Common myeloid progenitor, CD34-positive (primary cell): ENCODE results near the gene TRABD2B.

Source experiments
- CTCF ChIA-PET: fragments of 350-600 bp; sonication (Branson Sonifier 250); formaldehyde crosslinking; loops from one replicate; lab custom pipeline; 2021; ENCODE audit warnings: antibody characterized with exemption; lab: Charles Lee
- POLR2A ChIA-PET: fragments of 350-600 bp; sonication (Branson Sonifier 250); formaldehyde crosslinking; loops from one replicate; lab custom pipeline; 2021; ENCODE audit warnings: antibody characterized with exemption; lab: Charles Lee
- DNase-seq, 3 donors: peaks; one replicate each; pipeline versions ENCODE4 v3.0.0 to v3.0.0-alpha.2; 2013
- H3K27ac ChIP-seq, 2 experiments: 1 replicate in 1 of 2; 2 replicates in 1 of 2; pipeline ENCODE4 v1.7.0; 2013; ENCODE audit warnings: inconsistent platforms in 2 of 2, low read length in 2 of 2, mild to moderate bottlenecking in 2 of 2, low read depth in 1 of 2, moderate library complexity in 1 of 2; ENCODE audit not compliant: severe bottlenecking in 2 of 2, insufficient read depth in 1 of 2, poor library complexity in 1 of 2
- H3K27me3 ChIP-seq, 5 experiments: replicated peaks in 2 of 5; 1 replicate in 3 of 5; 2 replicates in 2 of 5; pipeline versions ENCODE4 v1.6.1 to v1.7.0; 2013; ENCODE audit warnings: low read length in 4 of 5, mild to moderate bottlenecking in 2 of 5, moderate library complexity in 2 of 5, inconsistent platforms in 1 of 5; ENCODE audit not compliant: insufficient read depth in 5 of 5, control insufficient read depth in 4 of 5
- H3K36me3 ChIP-seq, 4 experiments: 1 replicate in 2 of 4; 2 replicates in 2 of 4; pipeline versions ENCODE4 v1.6.1 to v1.7.0; 2013; ENCODE audit warnings: low read length in 3 of 4, control low read depth in 1 of 4, mild to moderate bottlenecking in 1 of 4; ENCODE audit not compliant: control insufficient read depth in 4 of 4, insufficient read depth in 4 of 4
- H3K4me1 ChIP-seq, 4 experiments: 1 replicate in 3 of 4; 2 replicates in 1 of 4; pipeline versions ENCODE4 v1.6.1 to v1.7.1; 2013; ENCODE audit warnings: low read length in 3 of 4, mild to moderate bottlenecking in 3 of 4, control low read depth in 1 of 4, inconsistent platforms in 1 of 4, moderate library complexity in 1 of 4; ENCODE audit not compliant: control insufficient read depth in 4 of 4, insufficient read depth in 4 of 4; ENCODE audit errors: control extremely low read depth in 1 of 4
- H3K4me3 ChIP-seq, 7 experiments: 1 replicate in 4 of 7; 2 replicates in 3 of 7; pipeline versions ENCODE4 v1.5.1 to v1.7.0; 2013; ENCODE audit warnings: mild to moderate bottlenecking in 7 of 7, low read length in 6 of 7, moderate library complexity in 6 of 7, inconsistent platforms in 2 of 7, low read depth in 2 of 7, control low read depth in 1 of 7; ENCODE audit not compliant: insufficient read depth in 4 of 7, control insufficient read depth in 1 of 7; ENCODE audit errors: extremely low read depth in 1 of 7
- H3K9me3 ChIP-seq, 5 experiments: 1 replicate in 4 of 5; 2 replicates in 1 of 5; pipeline versions ENCODE4 v1.6.1 to v1.7.1; 2013; ENCODE audit warnings: low read length in 4 of 5, mild to moderate bottlenecking in 2 of 5, inconsistent platforms in 1 of 5, low read depth in 1 of 5, moderate library complexity in 1 of 5; ENCODE audit not compliant: control insufficient read depth in 4 of 5, insufficient read depth in 2 of 5; ENCODE audit errors: control extremely low read depth in 1 of 5
- WGBS: methylation state at CpG from one replicate; pipeline ENCODE4 v1.1.5; 2013; ENCODE audit not compliant: insufficient coverage; 5-methylcytosine and 5-hydroxymethylcytosine counted together

The TRABD2B gene

GRCh38 chr1:48021792-48022191 lies 24.6 kb upstream of the TRABD2B start:
- ChIA-PET CTCF (no interaction called here), POLR2A (no interaction called here)
- Histone ChIP-seq H3K4me1 (no peaks in the 10 kb centered on the region), H3K27ac (no peak overlapping the region), H3K9me3 (no peaks in the 10 kb centered on the region), H3K4me3 (no peak overlapping the region), H3K36me3 (no peaks in the 10 kb centered on the region), H3K27me3 (peaks cover 0 to 2% (median 0%) of the 10 kb centered on the region in 5 experiments)
- WGBS, result 95% methylated on average over 2 of the region's 2 CpGs
- DNase-seq, result no peak

GRCh38 chr1:48019714-48020315 lies 22.6 kb upstream of the TRABD2B start:
- Histone ChIP-seq H3K36me3 (no peaks in the 10 kb centered on the region), H3K27ac (no peak overlapping the region), H3K9me3 (no peaks in the 10 kb centered on the region), H3K27me3 (peaks cover 0 to 8% (median 3%) of the 10 kb centered on the region in 5 experiments), H3K4me1 (no peaks in the 10 kb centered on the region), H3K4me3 (no peak overlapping the region)
- CTCF ChIA-PET, result interaction anchor here (2.3 kb wide), 1 partner anchor 10 kb away, joined by 7 read pairs; no protein-coding TSS in a partner anchor
- 88% methylated on average over 6 of the region's 6 CpGs for WGBS
- POLR2A ChIA-PET, result no interaction called here
- DNase-seq, result no peak

- Histone ChIP-seq H3K36me3 (no peaks in the 10 kb centered on the region), H3K4me3 (no peak overlapping the region), H3K4me1 (no peaks in the 10 kb centered on the region), H3K9me3 (no peaks in the 10 kb centered on the region), H3K27ac (no peak overlapping the region), H3K27me3 (peaks cover 0 to 12% (median 4%) of the 10 kb centered on the region in 5 experiments)
- WGBS, result 100% methylated on average over 4 of the region's 5 CpGs
- DNase-seq, result no peak
- CTCF ChIA-PET, result interaction anchor here (1.2 to 2.3 kb wide), 2 partner anchors 9 to 20 kb away, joined by 3 to 7 read pairs; no protein-coding TSS in a partner anchor
- POLR2A ChIA-PET, result no interaction called here
These were observed 21.6 kb upstream of the TRABD2B start for GRCh38 chr1:48018799-48019198.

- Histone ChIP-seq H3K9me3 (no peaks in the 10 kb centered on the region), H3K27ac (no peak overlapping the region), H3K4me1 (no peaks in the 10 kb centered on the region), H3K4me3 (no peak overlapping the region), H3K27me3 (peaks cover 0 to 12% (median 4%) of the 10 kb centered on the region in 5 experiments), H3K36me3 (no peaks in the 10 kb centered on the region)
- POLR2A ChIA-PET, result no interaction called here
- WGBS, result 91% methylated on average over 4 of the region's 4 CpGs
- CTCF ChIA-PET, result interaction anchor here (1.2 kb wide), 1 partner anchor 19 kb away, joined by 3 read pairs; no protein-coding TSS in a partner anchor
- DNase-seq, result peak in 1 of 3 donors; percentile 12
These were observed 20.5 kb upstream of the TRABD2B start for GRCh38 chr1:48017716-48018115.

- WGBS, result 93% methylated on average over 3 of the region's 7 CpGs
- Histone ChIP-seq H3K4me3 (no peak overlapping the region), H3K36me3 (no peaks in the 10 kb centered on the region), H3K9me3 (no peaks in the 10 kb centered on the region), H3K27ac (no peak overlapping the region), H3K4me1 (no peaks in the 10 kb centered on the region), H3K27me3 (peaks cover 0 to 16% (median 4%) of the 10 kb centered on the region in 5 experiments)
- DNase-seq, result no peak
- ChIA-PET POLR2A (no interaction called here), CTCF (no interaction called here)
These were observed 19.3 kb upstream of the TRABD2B start for GRCh38 chr1:48016515-48016914.

- POLR2A ChIA-PET, result no interaction called here
These were observed 16.1 kb upstream of the TRABD2B start for GRCh38 chr1:48013270-48013669.

GRCh38 chr1:48007047-48007446 lies 9.9 kb upstream of the TRABD2B start:
- Histone ChIP-seq H3K27ac (no peak overlapping the region), H3K4me3 (no peak overlapping the region), H3K27me3 (peaks cover 0 to 1% (median 0%) of the 10 kb centered on the region in 5 experiments), H3K4me1 (peaks cover 0 to 4% (median 0%) of the 10 kb centered on the region in 4 experiments), H3K9me3 (no peaks in the 10 kb centered on the region), H3K36me3 (no peaks in the 10 kb centered on the region)
- CTCF ChIA-PET, result no interaction called here
- POLR2A ChIA-PET, result no interaction called here
- WGBS, result 92% methylated on average over 2 of the region's 2 CpGs
- peak in 2 of 3 donors; percentile 28 to 36 for DNase-seq

More at GRCh38 chr1:48013270-48013669, 16.1 kb upstream of the TRABD2B start:
- no peak for DNase-seq
- CTCF ChIA-PET, result no interaction called here
- no peaks in the 10 kb centered on the region for H3K36me3 ChIP-seq
- no peak overlapping the region for H3K27ac ChIP-seq
- H3K9me3 ChIP-seq, result no peaks in the 10 kb centered on the region
- H3K4me1 ChIP-seq, result no peaks in the 10 kb centered on the region
- H3K27me3 ChIP-seq, result peaks cover 0 to 16% (median 4%) of the 10 kb centered on the region in 5 experiments
- no peak overlapping the region for H3K4me3 ChIP-seq
